HUDEP-2 (cell line): ENCODE data around the gene UQCRC1.
A peak's percentile ranks its signal among the peaks of the same experiment; 100 is the strongest.

Experiments used
- DNase-seq, 76 experiments: peaks; one replicate each; lab custom pipeline; 2025; ENCODE audit not compliant: unreplicated experiment in 76 of 76; lab: John Stamatoyannopoulos, UW

Gene UQCRC1

GRCh38 chr3:48609088-48610005, at the start of gene UQCRC1:
UQCRC1 (minus strand) TSS chr3:48609646; CDS start chr3:48609620, 26 bp downstream.
- peak in 74 of 76 experiments; percentile 35 to 93 (median 83) for DNase-seq

GRCh38 chr3:48656841-48657281, 47.4 kb upstream of the UQCRC1 start:
- no peak for DNase-seq

GRCh38 chr3:48656061-48656840, 46.8 kb upstream of the UQCRC1 start:
- peak in 61 of 76 experiments; percentile 2 to 88 (median 68) for DNase-seq

GRCh38 chr3:48655606-48656005, 46.2 kb upstream of the UQCRC1 start:
- no peak for DNase-seq

GRCh38 chr3:48655063-48655462, 45.6 kb upstream of the UQCRC1 start:
- DNase-seq = no peak

GRCh38 chr3:48652923-48653715, 43.7 kb upstream of the UQCRC1 start:
- no peak for DNase-seq

GRCh38 chr3:48651771-48652170, 42.3 kb upstream of the UQCRC1 start:
- DNase-seq = no peak

GRCh38 chr3:48650723-48651122, 41.3 kb upstream of the UQCRC1 start:
- DNase-seq = peak in 68 of 76 experiments; percentile 11 to 80 (median 51)

- DNase-seq = no peak
Measured at GRCh38 chr3:48648188-48648850, 38.9 kb upstream of the UQCRC1 start.

- DNase-seq = no peak
Measured at GRCh38 chr3:48647714-48648113, 38.3 kb upstream of the UQCRC1 start.

- no peak for DNase-seq
Measured at GRCh38 chr3:48644898-48645760, 35.7 kb upstream of the UQCRC1 start.

- no peak for DNase-seq
Measured at GRCh38 chr3:48642605-48643004, 33.2 kb upstream of the UQCRC1 start.

GRCh38 chr3:48641396-48641795, 31.9 kb upstream of the UQCRC1 start:
- no peak for DNase-seq

- DNase-seq = no peak
Measured at GRCh38 chr3:48639944-48640606, 30.6 kb upstream of the UQCRC1 start.

- DNase-seq = no peak
Measured at GRCh38 chr3:48637305-48637704, 27.9 kb upstream of the UQCRC1 start.

- DNase-seq = no peak
Measured at GRCh38 chr3:48636149-48636655, 26.8 kb upstream of the UQCRC1 start.

GRCh38 chr3:48635222-48636021, 26.0 kb upstream of the UQCRC1 start, which contains the start of gene SLC26A6:
SLC26A6 (minus strand) TSS chr3:48635461; CDS start chr3:48635393, 68 bp downstream.
- peak; percentile 53 to 97 (median 92) for DNase-seq
